HG03354 (cell line): ENCODE results near the gene PRMT6.
A peak's percentile ranks its signal among the peaks of the same experiment; 100 is the strongest.
"Not testable (repeated sequence)": the region's sequence is repeated elsewhere in the genome, so short reads cannot be mapped to it uniquely, and the experiment has no call there.

Experiments used
- ATAC-seq: cut with Tn5 transposase; IDR thresholded peaks from one replicate; pipeline ENCODE4 v1.9.1; 2021; ENCODE audit warnings: mild to moderate bottlenecking; ENCODE audit not compliant: unreplicated experiment, poor library complexity, severe bottlenecking

The PRMT6 gene

DNA sequence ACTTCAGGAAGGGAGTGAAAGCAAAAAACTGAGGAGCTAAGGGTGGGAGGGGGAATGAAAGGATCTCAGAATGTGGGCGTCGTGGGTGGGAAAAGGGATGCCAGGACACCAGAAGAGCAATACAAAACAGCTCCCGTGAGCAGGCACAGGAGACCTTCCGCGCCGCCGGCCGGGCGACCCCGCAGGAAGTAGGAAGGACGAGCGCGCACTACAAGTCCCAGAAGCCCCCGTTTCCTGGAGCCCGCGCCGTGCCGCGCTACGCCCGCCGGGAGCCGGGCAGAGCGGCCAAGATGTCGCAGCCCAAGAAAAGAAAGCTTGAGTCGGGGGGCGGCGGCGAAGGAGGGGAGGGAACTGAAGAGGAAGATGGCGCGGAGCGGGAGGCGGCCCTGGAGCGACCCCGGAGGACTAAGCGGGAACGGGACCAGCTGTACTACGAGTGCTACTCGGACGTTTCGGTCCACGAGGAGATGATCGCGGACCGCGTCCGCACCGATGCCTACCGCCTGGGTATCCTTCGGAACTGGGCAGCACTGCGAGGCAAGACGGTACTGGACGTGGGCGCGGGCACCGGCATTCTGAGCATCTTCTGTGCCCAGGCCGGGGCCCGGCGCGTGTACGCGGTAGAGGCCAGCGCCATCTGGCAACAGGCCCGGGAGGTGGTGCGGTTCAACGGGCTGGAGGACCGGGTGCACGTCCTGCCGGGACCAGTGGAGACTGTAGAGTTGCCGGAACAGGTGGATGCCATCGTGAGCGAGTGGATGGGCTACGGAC lies at the start of gene PRMT6:
TSS of gene PRMT6 (plus strand) at position 249 of the 771 bp plus-strand sequence. CDS start at position 291, 42 bp downstream.
- peak; percentile 97 for ATAC-seq

DNA sequence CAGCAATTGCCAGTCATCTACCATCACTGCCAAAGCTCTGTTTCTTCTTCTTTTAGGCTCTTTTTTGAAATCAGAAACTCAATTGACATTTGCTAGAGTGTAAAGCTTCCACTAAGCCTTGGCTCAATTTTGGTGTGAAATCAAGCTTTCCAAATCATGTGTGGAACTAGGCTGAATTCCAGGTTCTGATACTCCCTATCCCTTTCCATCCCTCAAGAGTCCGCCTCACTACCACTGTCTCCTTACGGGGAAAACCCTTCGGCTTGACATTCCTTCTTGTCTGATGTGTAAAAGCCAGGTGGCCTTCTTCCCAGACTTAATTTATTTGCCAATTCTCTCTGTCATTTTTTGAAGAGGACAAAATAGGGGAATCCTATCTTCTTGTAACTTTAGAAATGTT lies 47.2 kb upstream of the PRMT6 start:
- no peak for ATAC-seq

DNA sequence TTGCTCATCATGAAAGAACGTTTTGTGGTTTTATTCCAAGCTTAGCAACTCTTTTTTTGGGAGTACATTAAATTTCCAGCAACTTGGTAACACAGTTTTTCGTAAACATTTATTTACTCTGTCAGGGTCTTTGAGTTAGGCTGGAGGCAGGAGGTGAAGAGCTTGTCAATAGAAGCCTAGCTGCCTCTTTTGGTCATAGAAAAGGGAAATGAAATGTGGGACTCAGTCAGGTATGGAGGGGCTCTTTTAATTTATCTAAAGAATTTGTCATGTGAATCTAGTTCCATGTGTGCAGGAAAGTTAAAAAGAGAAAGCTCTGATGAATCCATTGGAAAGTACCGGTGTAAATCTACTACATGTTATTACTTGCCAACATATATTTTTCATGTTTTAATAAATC lies 45.9 kb upstream of the PRMT6 start:
- no peak for ATAC-seq

DNA sequence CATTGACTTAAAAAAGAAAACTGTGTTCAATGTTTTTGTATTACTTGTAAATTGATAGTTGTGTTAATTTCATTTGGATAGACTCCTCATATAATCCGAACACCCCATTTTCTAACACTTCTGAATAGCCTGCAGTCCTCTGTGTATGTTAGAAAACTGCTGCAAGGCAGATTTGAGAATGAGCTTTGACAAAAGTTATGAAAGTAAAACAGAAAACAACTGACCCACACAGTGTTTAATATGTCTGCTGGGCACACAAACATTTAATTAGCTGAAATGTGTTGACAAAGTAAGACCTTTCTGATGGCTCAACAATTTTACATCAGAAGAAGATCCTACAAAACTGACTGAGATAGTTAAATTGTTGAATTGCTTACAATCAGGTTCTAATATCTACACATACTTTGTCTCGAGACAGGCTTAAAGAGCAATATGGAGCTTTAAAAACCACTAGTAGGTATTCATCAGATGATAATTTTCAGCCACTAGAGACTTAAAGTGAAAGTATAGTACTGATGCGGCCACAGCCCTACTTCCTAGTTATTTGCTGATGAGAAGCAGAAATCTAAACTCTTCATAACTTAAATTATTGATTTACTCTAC lies 40.0 kb upstream of the PRMT6 start:
- ATAC-seq = peak; percentile 51

DNA sequence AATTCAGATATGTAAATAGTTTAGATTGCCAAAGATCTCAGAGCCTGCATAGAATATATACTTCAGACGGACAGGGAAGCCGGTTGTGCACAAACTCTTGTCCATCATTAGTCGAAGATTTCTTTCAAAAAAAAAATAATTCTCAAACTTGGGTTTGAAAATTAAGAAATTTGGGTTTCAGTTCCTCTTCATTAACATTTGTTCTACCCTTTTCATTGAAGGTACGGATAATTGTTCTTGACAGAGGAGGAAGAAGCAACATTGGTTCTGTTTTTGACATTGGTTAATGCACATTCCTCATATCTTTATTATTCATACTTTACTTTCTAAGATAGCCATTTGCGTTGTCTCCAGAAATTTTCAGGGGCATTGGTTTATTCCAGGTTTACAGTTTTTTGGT lies 38.0 kb upstream of the PRMT6 start:
- ATAC-seq = no peak

DNA sequence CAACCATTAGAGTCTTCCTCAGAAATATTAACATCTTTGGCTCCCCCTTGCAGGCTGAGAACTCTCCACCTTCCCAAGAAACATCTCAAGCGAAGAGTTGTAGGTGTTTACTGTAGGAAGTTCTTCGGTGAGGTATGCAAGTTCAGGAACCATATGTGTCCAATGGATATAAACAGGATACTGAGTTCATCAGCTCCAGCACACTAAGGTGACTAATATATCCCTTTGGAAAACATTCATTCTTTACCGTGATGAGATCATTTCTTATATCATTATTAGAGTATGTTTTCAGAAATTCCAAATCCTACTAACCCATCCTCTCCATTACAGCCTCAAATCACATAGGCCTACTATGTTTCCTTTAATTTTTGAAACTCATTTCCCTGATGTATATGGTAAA lies 37.3 kb upstream of the PRMT6 start:
- no peak for ATAC-seq

DNA sequence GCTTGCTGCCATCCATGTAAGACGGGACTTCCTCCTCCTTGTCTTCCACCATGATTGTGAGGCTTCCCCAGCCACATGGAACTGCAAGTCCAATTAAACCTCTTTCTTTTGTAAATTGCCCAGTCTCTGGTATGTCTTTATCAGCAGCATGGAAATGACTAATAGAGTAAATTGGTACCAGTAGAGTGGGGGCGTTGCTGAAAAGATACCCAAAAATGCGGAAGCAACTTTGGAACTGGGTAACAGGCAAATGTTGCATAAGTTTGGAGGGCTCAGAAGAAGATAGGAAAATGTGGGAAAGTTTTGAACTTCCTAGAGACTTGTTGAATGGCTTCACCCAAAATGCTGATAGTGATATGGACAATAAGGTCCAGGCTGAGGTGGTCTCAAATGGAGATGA lies 17.6 kb upstream of the PRMT6 start:
- not testable (repeated sequence) for ATAC-seq

DNA sequence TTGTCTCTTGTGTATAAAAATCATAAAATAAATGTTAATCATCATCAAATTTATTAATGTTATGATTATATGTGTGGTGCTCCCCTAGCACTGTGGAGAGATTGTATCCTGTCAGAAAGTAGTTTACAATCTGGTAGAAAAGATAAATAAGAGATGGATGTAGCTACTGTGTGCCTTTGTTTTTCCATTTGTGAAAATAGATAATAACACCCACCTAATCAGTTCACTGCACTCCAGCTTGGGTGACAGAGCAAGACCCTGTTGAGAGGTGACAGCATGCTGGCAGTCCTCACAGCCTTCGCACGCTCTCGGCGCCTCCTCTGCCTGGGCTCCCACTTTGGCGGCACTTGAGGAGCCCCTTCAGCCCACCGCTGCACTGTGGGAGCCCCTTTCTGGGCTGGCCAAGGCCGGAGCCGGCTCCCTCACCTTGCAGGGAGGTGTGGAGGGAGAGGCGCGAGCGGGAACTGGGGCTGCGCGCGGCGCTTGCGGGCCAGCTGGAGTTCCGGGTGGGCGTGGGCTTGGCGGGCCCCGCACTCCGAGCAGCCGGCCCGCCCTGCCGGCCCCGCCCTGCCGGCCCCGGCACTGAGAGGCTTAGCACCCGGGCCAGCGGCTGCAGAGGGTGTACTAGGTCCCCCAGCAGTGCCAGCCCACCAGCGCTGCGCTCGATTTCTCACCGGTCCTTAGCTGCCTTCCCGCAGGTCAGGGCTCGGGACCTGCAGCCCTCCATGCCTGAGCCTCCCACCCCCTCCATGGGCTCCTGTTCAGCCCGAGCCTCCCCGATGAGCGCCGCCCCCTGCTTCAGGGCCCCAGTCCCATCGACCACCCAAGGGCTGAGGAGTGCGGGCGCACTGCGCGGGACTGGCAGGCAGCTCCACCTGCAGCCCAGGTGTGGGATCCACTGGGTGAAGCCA lies 11.9 kb upstream of the PRMT6 start:
- not testable (repeated sequence) for ATAC-seq

DNA sequence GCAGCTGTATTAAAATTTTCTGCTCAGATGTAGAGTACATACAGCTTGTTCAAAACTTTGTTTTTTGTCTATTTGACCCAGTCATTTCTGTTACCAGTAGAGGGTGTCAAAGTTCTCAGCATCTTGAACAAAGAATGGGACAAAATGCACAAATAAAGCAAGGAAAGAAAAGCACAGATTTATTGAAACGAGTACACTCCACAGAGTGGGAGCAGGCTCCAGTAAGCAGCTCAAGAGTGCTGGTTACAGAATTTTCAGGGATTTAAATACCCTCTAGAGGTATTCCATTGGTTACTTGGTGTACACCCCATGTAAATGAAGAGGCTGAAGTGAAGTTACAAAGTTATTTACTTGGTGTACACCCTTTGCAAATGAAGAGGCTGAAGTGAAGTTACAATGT lies 8.9 kb upstream of the PRMT6 start:
- ATAC-seq = no peak

DNA sequence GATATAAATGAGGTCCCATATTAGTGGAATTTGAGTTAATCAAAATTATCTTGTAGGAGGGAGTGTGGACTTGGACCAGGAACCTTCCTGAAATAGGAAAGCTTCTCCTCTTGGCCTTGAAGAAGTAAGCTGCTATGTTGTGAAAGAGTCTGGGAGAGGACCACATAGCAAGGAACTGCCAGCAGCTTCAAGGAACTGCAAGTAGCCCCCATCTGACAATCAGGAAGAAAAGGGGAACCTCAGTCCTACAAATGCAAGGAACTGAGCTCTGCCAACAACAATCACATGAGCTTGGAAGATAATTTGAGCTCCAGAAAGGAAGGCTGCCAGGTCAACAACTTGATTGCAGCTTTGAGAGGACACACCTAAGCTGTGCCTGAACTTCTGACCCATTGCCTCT lies 8.2 kb upstream of the PRMT6 start:
- ATAC-seq = no peak

DNA sequence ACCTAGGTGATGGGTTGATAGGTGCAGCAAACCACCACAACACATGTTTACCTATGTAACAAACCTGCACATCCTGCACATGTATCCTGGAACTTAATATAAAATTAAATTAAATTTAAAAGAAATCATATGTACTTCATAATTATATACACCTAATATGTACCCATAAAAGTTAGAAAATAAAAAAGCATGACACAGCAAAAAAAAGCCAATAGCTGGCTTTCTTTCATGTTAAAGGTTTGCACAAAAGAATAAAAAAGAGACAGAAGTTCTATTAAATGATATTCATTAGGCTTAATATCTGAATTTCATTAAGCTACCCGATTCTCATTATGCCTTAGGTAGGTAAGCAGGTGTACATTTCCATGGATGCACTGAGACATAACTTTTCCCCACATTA lies 5.2 kb upstream of the PRMT6 start:
- ATAC-seq = no peak

DNA sequence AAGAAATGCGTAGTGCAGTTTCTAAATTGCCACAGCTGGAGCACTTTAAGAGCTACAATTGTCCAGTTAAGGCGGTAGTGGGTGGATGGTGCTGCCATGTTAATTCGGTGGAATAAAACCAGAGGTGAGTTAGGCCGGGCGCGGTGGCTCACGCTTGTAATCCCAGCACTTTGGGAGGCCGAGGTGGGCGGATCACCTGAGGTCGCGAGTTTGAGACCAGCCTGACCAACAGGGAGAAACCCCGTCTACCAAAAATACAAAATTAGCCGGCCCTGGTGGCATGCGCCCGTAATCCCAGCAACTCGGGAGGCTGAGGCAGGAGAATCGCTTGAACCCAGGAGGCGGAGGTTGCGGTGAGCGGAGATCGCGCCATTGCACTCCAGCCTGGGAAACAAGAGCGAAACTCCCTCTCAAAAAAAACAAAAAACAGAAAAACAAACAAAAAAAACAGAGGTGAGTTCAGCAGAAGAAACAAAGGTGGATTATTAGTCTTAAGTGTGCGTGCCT lies 502 bp upstream of the PRMT6 start:
- not testable (repeated sequence) for ATAC-seq

DNA sequence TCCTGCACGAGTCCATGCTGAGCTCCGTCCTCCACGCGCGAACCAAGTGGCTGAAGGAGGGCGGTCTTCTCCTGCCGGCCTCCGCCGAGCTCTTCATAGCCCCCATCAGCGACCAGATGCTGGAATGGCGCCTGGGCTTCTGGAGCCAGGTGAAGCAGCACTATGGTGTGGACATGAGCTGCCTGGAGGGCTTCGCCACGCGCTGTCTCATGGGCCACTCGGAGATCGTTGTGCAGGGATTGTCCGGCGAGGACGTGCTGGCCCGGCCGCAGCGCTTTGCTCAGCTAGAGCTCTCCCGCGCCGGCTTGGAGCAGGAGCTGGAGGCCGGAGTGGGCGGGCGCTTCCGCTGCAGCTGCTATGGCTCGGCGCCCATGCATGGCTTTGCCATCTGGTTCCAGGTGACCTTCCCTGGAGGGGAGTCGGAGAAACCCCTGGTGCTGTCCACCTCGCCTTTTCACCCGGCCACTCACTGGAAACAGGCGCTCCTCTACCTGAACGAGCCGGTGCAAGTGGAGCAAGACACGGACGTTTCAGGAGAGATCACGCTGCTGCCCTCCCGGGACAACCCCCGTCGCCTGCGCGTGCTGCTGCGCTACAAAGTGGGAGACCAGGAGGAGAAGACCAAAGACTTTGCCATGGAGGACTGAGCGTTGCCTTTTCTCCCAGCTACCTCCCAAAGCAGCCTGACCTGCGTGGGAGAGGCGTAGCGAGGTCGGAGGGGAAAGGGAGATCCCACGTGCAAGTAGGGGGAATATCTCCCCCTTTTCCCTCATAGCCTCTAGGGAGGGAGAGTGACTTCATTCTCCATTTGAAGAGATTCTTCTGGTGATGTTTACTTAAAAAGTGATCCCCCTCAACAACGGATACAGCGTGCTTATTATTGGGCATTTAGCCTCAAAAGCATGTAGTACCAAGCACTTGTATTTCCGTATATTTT lies 991 bp downstream of the PRMT6 start:
- ATAC-seq = peak; percentile 62

DNA sequence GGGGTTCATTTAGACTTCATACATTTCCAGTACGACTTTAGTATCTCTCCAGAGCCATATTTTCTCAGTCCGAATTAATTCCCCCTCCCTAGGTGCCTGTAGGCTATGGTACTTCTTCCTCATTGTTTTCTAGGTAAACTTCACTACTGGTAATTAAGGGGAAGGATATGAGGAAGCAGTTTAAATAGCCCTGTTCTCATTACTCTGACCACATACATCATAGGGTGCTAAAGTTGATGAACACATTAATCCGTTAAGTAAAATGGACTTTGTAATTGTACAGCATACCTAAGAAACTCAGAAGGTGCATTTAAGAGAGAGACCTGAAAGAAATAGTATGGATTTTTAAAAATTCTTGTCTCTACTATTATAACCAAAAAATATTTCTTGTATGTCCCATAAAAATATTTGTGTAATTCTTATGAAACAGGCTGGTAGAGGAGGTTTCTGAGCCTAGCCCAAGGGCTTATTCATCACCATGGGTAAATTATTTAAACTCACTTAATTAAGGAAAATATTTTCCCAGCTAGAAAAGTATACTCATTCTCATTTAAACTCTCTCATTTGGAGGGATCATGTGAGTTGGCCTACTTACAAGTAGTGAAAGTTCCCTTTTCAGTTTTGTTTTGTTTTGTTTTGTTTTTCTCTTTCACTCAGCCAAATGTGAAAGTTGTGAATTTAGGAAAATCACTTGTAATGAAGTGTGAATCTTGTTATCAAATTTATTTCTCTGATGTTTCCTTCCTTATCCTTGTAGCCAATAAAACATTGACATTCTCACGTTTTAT lies 2.0 kb downstream of the PRMT6 start:
- no peak for ATAC-seq

DNA sequence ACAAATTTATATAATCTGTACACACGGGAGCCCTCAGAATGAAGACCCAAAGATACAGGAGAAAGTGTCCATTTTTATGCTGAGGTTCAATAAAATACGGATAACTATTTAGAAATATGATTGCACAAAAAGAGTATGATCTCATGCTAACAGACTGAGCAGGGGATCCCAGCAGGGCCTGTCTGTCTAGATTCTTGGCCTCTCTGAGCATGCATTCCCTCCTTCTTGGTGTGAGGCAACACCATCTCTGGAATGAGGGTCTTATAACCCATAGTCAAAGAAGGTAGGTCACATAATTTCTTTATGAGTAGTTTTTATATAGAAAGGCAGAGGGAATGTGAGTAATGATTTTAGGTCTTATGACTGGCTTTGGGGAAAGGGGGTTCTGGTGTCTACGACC lies 5.4 kb downstream of the PRMT6 start:
- no peak for ATAC-seq

DNA sequence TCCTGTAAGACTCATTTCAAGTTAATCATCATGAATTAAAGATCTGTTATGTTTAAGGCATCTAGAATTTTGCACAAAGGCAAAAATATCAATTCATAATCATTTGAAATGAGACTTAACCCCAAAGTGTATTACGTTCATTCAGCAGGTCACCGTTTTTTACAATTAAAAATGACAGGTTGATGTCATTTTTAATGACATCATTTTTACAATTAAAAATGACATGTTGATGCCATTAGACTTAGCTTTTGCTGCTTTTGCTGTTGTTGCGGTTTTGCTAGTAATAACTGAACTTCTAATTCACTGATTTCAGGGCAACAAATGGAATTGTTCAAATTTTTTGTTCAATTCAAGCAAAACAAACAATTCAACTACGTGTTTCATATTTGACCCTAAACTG lies 17.0 kb downstream of the PRMT6 start:
- ATAC-seq = no peak

DNA sequence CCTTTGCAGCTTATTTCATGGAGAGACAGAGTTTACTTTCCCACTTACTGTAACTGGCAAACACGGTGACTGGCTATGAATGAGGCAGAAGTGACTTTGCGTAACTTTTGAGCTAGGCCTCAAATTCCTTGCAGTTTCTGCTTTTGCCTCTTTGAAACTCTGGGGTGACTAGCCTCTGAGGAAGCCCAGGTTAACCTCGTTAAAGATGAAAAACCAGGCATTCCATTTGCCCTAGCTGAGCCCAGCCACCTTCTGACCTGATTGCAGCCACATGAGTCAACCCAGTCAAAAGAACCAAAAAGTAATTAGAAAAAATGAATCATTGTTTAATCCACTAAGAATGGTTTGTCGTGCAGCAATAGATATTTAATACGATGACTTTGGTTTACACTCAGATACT lies 20.4 kb downstream of the PRMT6 start:
- ATAC-seq = no peak

DNA sequence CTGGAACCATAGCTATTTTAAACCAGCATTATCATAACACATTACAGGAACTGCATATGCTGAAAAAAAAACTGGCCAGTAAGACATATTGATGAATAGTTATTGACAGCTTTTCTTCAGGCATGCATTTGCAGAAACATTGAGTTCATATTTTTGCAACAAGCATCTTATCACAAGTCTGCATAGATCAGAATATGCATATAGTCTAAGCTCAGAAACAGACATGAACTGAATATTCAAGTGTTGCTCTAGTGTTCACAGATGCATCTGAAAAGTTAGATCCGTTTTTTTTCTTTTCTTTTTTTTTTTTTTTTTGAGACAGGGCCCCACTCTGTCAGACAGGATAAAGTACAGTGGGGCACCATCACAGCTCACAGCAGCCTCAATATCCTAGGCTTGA lies 22.8 kb downstream of the PRMT6 start:
- ATAC-seq = no peak

DNA sequence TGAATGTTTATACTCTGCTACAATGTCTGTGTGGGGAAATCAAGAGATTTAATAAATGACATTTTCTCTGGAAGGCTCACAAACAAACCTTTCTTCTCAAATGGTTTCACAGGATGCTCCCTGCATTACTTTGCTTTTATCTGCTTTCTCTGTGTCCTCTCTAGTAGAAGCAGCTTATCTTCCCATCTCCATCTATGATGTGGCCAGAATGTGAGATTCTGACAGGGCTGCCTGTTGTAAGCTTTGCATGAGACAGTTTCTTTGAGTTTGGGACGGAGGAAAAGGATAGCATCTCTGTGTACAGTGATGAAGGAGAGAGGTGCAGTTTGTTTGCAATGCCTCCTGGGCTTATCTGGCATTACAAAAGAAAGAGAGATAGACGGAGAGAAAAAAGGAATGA lies 24.6 kb downstream of the PRMT6 start:
- no peak for ATAC-seq
